GM12872 (cell line): ENCODE measurements around the gene SLC44A1.

Experiments used
- TF ChIP-seq, protein P1 (sequence below): IDR thresholded peaks from 3 replicates; pipeline ENCODE4 v1.5.1; 2011; ENCODE audit warnings: low read depth, mild to moderate bottlenecking, low read length, moderate library complexity; ENCODE audit not compliant: insufficient read depth

Gene SLC44A1

GRCh38 chr9:105330755-105331154 is 86.3 kb downstream of the SLC44A1 start:
- TF ChIP-seq, protein P1, sequence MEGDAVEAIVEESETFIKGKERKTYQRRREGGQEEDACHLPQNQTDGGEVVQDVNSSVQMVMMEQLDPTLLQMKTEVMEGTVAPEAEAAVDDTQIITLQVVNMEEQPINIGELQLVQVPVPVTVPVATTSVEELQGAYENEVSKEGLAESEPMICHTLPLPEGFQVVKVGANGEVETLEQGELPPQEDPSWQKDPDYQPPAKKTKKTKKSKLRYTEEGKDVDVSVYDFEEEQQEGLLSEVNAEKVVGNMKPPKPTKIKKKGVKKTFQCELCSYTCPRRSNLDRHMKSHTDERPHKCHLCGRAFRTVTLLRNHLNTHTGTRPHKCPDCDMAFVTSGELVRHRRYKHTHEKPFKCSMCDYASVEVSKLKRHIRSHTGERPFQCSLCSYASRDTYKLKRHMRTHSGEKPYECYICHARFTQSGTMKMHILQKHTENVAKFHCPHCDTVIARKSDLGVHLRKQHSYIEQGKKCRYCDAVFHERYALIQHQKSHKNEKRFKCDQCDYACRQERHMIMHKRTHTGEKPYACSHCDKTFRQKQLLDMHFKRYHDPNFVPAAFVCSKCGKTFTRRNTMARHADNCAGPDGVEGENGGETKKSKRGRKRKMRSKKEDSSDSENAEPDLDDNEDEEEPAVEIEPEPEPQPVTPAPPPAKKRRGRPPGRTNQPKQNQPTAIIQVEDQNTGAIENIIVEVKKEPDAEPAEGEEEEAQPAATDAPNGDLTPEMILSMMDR = no peak

GRCh38 chr9:105331160-105331559 is 86.7 kb downstream of the SLC44A1 start:
- TF ChIP-seq, protein P1 = no peak

GRCh38 chr9:105331755-105332154 is 87.3 kb downstream of the SLC44A1 start:
- TF ChIP-seq, protein P1 = no peak

- TF ChIP-seq, protein P1 = no peak
These were observed 88.0 kb downstream of the SLC44A1 start for GRCh38 chr9:105332471-105332870.

DNA sequence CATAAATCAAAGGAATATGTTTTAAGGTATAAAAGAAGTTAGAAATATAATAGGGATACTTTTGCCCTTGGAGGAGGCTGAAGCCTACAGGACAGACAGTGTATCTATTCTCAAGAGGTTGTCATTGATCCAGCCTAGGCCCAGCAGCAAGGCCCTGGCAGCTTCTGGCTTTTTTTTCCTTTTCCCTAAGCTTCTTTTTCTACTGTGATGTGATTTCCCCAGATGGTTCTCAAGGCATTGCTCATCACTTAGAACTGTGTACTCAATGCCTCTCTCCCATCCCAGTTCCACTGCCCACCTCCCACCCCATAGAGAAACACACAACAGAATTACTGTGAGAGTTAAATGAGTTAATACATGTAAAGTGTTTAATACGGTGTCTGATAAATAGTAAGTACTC is 88.6 kb downstream of the SLC44A1 start:
- TF ChIP-seq, protein P1 = no peak

- TF ChIP-seq, protein P1 = no peak
These were observed 89.4 kb downstream of the SLC44A1 start for GRCh38 chr9:105333811-105334210.

- TF ChIP-seq, protein P1 = no peak
These were observed 93.9 kb downstream of the SLC44A1 start for GRCh38 chr9:105338308-105338707.

GRCh38 chr9:105339849-105340248 is 95.4 kb downstream of the SLC44A1 start:
- TF ChIP-seq, protein P1 = no peak
